NCI-H146 treated with DMSO at 0.1 percent for 48 hours (cell line): ENCODE measurements around the gene PDE4D.
"Not testable (repeated sequence)": the region's sequence is repeated elsewhere in the genome, so short reads cannot be mapped to it uniquely, and the experiment has no call there.

ENCODE experiments used
- DNase-seq: peaks from one replicate; lab custom pipeline; 2025; ENCODE audit not compliant: unreplicated experiment; lab: John Stamatoyannopoulos, UW

Gene PDE4D

DNA sequence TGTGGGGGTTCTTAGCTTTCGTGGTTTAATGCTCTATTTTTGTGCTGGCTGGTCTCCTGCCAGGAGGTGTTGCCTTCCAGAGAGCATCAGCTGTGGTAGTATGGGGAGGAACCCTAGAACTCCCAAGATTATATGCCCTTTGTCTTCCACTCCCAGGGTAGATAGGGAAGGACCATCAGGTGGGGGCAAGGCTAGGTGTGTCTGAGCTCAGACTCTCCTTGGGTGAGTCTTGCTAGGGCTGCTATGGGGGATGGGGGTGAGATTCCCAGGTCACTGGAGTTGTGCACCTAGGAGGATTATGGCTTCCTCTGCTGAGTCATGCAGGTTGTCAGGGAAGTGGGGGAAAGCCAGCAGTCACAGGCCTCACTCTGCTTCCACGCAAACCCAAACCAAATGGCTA, 584.8 kb downstream of the PDE4D start:
- not testable (repeated sequence) for DNase-seq

DNA sequence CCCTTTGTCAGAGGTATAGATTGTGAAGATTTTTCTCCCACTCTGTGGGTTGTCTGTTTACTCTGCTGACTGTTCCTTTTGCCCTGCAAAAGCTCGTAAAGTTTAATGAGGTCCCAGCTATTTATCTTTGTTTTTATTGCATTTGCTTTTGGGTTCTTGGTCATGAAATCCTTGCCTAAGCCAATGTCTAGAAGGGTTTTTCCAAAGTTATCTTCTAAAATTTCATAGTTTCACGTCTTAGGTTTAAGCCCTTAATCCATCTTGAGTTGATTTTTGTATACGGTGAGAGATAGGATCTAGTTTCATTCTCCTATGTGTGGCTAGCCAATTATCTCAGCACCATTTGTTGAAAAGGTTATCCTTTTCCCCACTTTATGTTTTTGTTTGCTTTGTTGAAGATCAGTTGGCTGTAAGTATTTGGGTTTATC, 590.2 kb downstream of the PDE4D start:
- not testable (repeated sequence) for DNase-seq

DNA sequence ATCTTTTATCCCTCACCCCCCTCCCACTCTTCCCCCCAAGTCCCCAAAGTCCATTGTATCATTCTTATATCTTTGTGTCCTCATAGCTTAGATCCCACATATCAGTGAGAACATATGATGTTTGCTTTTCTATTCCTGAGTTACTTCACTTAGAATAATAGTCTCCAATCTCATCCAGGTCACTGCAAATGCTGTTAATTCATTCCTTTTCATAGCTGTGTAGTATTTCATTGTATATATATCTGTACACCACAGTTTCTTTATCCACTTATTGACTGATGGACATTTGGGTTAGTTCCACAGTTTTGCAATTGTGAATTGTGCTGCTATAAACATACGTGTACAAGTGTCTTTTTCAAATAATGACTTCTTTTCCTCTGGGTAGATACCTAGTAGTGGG, 591.0 kb downstream of the PDE4D start:
- DNase-seq, result not testable (repeated sequence)

DNA sequence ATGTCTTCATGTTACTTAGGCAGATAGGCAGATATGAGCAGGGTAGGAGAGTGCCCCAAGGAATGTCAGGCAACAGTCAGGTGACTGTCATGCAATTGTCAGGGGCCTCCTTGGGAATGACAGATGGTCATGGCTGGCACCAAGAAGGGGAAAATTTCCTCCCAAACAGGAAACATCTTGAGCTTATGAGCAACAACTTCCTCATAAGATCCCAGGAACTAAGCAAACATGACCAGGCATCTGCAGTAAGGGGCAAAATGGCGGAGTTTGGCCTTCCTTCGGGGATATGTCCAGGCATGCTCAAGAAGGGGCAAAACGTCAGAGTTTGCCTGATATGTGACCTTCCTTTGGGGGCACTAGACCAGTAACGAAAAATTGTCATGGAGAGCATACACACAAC, 591.8 kb downstream of the PDE4D start:
- no peak for DNase-seq

DNA sequence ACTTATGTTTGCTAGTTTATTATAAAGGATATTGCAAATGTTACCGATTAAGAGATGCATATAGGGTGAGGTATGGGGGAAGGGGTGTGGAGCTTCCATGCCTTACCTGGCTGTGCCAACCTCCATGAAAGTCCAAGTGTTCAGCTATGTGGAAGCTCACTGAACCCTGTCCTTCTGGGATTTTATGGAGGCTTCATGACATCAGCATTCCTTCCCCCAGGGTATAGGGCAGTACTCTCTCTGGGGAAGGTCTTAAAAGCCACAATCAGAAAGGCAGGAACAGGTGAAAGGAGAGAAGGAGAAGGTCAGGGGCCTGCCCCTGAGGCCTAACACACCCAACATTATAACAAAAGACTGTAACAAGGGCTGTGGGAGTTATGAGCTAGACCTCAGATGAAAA, 592.6 kb downstream of the PDE4D start:
- DNase-seq, result no peak

DNA sequence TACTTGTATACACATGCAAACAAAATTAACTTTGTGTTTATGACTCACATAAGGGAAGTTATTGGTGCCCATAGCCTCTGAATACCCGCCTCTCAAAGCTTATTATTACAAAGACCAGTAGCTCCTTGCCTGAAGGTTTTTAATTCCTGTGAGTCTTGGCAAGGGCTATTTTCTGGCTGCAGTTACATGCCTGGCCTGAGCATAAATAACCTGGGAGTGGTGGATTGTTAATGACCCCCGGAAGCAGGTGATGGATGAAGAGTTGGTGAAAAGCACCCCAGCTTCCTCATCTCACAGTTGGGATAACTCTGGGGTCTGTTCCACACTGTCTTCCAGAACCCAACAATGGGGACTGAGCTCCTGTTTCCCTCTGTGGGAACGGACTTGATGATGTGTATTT, 594.5 kb downstream of the PDE4D start:
- no peak for DNase-seq

DNA sequence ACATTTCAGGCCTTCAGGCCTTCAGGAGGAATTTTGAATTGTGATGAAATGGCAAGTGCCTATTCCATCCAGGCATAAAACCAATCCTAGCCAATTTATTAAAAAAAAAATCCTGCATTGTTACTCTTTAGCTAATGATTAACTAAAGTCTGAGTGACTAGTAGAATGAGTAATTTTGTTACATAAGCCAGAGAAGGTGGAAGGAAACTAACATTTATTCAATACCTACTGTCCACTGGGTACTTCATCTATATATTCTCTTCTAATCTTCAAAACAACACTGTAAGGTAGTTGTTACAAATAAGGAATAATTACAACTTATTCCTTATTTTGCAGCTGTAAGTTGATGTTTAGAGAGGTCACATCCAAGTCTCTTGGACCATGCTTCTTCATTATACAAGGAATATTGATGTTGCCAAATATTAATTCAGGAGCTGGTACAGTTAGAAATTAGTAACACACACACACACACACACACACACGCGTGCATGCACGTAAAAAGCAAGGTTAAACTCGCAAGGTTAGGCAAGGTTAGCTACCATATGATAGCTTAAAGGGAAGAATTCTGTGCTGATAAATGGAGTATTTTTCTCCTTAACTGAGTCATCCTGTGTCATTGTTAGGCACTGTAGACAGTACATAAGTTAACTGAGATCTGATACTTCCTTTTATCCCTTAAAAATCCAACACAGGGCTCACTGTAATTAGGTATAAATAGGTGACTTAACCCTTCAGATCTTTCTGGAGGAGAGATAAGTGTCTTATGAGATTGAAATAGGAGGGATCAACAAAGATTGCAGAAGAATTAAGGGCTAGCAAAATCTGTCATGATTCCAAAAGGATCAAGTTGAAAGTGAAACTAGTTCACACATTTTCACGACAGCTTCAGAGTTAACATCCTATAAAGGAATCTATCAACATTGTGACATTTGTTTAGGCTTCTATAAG, 596.9 kb downstream of the PDE4D start:
- no peak for DNase-seq

DNA sequence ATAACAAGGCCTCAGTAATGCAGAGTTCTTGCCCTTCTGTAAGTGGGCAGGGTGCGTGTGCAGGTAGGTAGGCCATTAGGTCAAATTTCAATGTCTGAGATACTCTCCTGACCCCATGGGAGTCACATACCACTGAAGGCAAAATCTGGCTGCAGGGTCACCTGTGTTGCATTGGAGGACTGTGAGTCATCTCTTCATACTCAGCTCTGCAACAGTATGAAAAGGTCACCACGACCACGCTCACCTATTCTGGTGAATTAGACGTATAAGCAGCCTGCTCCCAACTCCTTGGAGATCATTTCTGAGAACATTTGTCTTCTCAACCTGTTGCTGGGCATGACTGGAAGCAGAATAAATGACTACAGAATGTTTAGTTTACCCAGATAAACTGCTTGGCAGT, 599.8 kb downstream of the PDE4D start:
- no peak for DNase-seq

DNA sequence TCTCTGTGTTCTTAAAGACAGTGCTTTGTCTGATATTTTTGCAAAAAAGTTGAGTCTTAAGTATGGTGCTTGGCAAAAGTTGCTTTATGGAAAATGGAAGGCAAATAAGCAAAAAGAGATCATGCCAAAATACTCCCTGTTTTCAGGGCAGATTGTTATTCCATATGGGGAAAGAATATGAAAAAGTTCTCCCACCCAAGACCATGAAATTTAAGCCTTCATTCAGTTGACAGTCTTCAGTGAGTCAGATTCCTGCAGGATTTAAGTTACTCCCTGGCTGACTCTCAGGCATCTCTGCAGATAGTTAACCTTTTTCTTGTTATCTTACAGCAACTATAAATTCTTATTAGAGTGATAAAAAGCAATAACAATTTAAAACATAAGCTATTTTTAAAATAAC, 601.6 kb downstream of the PDE4D start:
- DNase-seq, result no peak

DNA sequence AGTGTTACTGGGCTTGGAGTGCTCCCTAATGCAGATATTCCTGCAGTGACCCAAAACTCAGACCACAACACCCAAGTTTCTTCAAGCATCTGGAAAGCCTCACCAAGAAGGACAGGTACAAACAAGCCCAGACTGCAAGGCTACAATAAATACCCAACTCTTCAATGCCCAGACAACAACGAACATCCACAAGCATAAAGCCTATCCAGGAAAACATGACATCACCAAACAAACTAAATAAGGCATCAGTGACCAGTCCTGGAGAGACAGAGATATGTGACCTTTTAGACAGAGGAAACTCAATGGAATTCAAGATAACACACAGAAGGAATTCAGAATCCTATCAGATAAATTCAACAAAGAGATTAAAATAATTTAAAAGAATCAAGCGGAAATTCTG, 605.6 kb downstream of the PDE4D start:
- DNase-seq, result no peak

DNA sequence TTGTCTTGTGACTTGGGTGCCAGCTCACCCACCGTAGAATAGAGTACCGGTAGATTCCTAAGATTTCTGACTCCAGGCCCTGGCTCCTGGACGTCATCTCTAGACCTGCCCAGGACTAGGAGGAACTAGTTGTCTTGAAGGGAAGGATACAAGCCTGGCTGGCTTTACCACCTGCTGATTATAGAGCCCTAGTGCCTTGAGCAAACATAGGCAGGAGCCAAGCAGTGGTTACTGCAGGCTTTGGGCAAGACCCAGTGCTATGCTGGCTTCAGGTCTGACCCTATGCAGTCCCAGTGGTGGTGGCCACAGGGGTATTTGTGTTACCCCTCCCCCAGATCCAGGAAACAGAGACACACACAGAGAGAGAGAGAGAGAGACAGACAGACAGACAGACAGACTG, 606.2 kb downstream of the PDE4D start:
- DNase-seq, result no peak

DNA sequence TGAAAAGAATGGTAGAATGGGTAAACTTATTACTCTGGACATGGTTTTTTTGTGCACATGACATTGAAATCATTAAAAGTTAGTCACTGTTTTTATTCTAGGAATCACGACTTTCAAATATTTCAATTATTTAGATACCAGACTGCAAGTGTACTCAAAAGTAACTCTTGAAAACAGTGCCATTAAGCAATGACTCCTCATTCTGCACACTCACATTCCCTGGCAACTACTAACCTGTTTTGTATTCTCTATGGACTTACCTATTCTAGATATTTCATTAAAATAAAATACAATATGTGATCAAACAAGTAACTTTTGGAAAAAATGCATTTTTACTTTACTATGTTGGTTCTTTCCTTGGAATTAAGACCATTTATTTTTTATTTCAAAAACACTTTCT, 607.0 kb downstream of the PDE4D start:
- DNase-seq, result no peak

DNA sequence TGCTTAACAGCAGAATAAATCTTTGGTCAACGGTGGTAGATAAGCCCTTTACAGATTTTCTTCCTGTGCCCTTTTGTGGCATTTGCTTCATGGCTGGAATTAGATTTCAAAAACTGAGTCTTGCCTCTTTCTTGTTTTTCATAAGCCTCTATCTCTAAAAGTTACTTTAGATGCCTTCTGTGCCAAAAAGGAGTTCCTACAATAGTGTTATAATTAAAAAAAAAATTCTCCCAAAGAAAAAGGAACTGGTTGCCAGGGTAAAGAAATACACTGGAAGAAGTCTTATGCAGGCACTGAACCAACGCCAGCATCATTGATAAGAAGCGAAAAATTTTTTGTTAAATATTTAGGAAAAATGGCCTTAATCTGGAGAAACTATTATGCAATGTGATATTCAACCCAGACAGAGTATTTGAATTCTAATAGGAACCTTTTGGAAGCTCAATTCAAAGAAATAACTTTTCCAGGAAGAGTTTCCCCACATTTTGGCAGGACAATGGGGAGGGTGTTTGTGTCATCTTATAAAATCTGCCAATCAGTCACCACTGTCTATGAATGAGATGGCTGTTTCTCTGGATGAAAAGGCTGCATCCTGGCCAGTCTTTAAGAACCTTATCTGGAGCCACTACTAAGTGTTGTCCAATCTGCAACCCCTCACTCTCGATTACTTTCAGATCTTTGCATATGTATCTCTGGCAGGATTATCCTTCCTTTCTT, 608.1 kb downstream of the PDE4D start:
- no peak for DNase-seq

DNA sequence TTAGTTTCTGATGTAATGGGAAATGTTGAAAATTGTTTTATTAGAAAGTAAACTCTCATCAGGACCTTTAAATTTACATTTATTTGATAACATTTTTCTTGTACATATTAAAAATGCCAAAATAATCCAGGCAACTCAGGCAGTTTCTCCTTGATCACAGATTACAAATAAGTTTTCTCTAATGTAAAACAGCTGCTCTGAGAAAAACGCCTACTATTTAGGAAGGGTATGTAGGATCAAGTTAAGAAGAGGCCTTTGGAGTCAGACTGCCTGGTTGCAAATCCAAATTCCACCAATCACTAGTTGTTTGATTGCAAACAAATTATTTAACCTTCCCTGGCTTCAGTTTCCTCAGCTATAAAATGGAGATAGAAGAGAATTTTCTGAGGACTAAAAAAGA, 610.8 kb downstream of the PDE4D start:
- DNase-seq, result no peak

DNA sequence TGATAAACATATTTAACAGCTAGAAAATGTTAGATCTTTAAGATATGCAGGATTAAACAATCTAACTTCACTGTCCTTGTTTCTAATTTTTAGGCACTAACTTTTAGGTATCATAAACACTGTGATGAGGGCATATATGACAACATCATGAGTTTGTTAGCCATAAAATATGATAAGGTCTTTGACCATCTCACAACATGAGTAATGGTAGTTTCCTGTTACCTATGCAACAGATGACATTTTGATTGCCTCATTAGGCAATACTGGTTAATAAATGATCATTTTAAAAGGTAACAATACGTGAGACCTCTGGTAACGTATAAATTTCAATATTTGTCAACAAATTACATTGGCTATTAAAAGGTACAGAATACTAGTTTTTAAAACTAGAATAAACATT, 613.5 kb downstream of the PDE4D start:
- DNase-seq, result no peak

DNA sequence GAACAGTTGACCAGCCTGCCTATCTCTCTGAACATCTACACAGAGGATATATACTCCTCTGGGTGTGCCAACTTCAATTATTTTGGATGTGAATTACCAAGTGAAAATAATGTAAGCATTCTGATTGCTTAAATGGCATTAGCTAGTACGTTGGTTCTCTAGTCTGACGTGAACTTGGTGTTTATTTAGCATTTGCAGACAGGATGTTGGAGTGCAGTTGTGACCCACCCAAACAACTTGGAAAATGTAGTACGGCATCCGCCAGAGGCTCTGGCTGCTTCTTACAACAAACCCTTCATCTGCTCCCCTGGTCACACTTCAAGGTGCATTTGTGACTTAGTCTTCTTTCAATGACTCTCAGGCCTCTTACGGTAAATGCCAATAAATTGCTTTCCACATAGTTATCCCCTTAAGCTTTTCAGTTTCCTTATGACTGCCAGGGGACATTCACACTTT, 616.6 kb downstream of the PDE4D start:
- no peak for DNase-seq

DNA sequence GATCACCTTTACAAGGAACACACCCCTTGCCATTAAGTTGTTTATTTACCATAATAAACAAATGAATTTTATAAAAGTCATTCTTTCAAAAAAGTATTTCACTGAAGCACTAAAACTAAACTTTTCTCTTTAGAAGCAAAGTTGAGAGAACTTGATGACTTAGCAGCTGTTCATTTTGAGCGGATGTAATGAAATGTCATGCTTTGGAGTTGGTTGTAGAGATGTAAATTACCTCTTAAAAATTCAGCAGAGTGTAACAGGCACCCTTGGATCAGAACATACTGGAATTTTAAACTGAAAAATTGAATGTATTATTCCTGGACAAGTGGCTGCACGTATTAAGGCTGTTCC, 617.2 kb downstream of the PDE4D start:
- DNase-seq, result no peak

DNA sequence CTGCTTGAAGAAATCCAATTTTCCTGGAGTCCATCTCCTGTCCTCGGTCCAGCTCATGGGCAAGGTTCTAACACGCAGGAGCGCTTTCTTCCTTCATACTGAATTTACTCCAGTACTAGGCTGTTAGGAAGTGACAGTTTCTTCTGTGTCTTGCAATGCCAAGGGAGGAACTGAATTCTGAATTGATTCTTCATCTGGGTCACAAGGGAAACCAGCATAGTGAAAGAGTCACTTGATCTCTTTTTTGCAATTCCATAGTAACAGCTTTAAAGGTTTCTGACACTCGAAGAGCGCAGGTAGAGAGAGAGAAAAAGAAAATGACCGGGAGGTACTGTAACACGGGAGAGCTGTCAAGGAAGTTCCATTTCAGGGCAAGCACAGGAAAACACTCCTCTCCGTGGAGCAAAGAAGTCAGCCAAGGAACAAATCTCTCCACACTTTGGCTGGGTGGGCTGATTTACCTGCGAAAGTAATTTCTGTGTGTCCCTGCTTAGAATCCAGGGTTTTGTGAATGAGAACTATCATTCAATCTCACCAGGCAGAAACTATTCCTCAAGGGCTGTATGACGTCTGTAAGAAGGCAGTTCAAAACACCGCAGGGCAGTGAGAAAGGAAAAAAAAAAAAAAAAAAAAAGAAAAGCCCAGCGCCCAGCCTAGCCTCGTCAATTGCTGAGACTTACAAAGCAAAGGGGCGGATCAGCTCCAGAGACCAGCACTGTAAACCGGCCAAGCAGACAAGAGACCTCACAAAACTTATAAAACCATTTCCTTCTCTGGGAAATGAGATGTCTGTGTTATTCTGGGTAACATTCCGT, 617.8 kb downstream of the PDE4D start:
- DNase-seq, result no peak

DNA sequence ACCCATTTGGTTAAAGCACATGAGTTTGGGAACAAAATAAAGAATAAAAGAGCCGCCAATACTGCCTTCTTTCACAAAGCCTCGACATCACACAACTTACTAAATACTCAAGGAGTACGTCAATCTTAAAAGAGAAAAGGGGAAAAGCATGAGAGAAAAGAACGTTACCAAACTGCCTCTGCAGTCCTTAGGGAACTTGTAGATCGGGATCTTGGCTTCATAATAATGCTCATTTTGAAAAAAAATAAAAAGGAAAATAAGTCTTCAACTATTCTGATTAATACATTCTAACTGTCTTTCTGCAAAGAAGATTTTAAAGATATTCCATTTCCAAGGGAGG, 618.4 kb downstream of the PDE4D start:
- DNase-seq, result no peak

DNA sequence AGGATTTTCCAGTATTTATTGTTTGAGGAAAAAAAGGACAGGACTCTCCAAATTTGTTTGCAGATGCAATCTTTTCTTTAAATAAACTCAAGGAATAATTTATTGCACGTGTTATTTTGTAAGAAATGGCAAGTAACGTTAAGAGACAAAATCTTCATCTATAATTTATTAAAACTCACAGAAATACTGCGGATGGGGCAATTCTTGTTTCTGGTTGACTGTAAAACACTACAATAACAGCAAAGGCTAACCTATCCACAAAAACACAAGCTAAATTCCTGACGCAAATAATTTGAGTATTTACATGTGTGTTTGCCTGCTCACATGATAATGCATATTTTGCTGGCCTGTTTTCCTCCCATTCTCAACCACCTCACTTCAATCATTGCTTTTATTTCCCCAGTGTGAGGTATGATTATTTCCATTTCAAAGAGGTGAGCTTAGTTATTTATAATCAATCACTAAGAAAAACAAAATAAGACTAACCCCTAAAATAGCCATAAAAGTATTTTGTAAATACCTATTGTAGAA, 619.4 kb downstream of the PDE4D start:
- DNase-seq, result no peak

DNA sequence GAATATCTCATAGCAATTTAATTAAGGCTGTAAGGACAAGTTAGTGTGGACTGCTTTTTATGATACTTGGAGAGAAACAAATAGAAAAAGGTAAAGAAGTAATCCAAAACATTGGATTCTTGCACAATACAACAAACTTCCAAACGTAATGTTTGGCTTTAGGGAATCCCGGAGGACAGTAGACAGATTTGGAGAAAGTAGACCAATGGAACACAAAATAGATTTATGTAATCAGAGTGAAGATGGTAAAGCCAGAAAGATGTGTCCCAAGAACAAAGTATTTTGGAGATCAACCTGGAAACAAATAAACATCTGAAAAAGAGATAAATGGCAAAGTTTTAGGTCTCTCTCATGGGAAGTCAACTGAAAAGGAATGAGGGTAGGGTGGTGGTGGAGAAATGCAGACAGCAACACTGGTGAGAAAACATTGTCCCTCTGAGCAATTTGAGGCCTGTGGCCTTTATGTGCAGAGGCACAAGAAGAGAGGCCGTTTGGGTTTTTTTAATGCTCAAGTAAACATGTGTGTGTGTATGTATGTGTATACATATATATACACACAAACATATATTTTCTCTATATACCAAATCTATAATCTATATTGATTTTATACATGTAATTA, 620.6 kb downstream of the PDE4D start:
- no peak for DNase-seq
